Measurements from ENCODE around the gene CHMP4A. TPM values are rescaled to one million over a fixed set of nuclear protein-coding genes. Genes with fewer than 3 reads are reported as not detected.

CHMP4A gene
- total and polyA plus RNA-seq, 2 experiments from 2014 or later: 31.0 to 51.1 TPM

DNA sequence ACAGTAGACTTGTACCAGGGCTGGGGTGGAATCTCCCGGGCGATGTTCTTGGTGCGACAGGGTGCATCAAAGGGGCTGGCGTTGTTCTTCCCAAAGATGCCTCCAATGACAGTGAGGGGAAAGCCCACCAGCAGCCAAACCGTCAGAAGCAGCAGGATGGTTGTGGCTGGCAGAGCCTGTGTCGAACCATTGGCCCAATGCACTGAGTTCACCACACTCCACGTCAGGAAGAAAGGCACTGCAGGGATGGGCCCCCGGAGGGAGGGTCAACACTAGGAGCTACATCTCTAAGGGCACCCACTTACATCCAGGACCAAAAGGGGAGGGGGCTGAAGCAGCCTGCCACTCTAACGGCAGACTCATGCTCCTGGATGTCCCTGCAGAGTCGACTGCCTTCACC, 22.9 kb downstream of the CHMP4A start:
- no peak overlapping the region for H3K4me3 ChIP-seq
- H3K27ac ChIP-seq: no peak overlapping the region
- no peaks in the 10 kb centered on the region for H3K27me3 ChIP-seq
- no peaks in the 10 kb centered on the region for H3K4me1 ChIP-seq (ENCODE audit: low read depth)
- TF ChIP-seq, protein P1, sequence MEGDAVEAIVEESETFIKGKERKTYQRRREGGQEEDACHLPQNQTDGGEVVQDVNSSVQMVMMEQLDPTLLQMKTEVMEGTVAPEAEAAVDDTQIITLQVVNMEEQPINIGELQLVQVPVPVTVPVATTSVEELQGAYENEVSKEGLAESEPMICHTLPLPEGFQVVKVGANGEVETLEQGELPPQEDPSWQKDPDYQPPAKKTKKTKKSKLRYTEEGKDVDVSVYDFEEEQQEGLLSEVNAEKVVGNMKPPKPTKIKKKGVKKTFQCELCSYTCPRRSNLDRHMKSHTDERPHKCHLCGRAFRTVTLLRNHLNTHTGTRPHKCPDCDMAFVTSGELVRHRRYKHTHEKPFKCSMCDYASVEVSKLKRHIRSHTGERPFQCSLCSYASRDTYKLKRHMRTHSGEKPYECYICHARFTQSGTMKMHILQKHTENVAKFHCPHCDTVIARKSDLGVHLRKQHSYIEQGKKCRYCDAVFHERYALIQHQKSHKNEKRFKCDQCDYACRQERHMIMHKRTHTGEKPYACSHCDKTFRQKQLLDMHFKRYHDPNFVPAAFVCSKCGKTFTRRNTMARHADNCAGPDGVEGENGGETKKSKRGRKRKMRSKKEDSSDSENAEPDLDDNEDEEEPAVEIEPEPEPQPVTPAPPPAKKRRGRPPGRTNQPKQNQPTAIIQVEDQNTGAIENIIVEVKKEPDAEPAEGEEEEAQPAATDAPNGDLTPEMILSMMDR (IDR thresholded peaks at IDR 0.05; ENCODE audit: low read depth, low read length): no peak
- no peaks in the 10 kb centered on the region for H3K9me3 ChIP-seq (ENCODE audit: low read depth)
- no peak for DNase-seq (ENCODE audit: low read depth in 1 of 2, low spot score in 1 of 2)
- H3K36me3 ChIP-seq: peaks cover 20% of the 10 kb centered on the region

DNA sequence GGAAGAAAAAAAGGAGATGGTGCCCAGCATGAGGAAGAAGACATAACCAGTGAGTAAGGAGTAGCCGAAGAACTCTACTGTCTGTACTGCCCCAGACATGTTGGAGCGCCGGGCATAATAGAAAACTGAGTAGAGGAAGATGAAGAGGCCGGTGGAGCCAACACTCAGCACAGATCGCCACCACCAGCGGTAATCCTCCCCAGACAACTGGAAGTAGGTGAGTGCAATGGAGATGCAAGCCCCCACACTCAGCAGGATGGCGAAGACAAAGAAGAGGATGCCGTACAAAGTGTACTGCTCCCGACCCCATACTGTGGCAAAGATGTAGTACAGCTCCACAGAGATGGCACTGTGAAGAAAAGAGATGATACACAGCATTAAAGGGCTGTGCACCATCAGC, 23.8 kb downstream of the CHMP4A start:
- Histone ChIP-seq H3K36me3 (peaks cover 20% of the 10 kb centered on the region), H3K9me3 (ENCODE audit: low read depth) (no peaks in the 10 kb centered on the region), H3K4me3 (no peak overlapping the region), H3K27ac (peak overlapping the region; percentile 63), H3K27me3 (no peaks in the 10 kb centered on the region), H3K4me1 (ENCODE audit: low read depth) (no peaks in the 10 kb centered on the region)
- TF ChIP-seq, protein P1 (IDR thresholded peaks at IDR 0.05; ENCODE audit: low read depth, low read length): no peak
- DNase-seq (ENCODE audit: low read depth in 1 of 2, low spot score in 1 of 2): no peak

DNA sequence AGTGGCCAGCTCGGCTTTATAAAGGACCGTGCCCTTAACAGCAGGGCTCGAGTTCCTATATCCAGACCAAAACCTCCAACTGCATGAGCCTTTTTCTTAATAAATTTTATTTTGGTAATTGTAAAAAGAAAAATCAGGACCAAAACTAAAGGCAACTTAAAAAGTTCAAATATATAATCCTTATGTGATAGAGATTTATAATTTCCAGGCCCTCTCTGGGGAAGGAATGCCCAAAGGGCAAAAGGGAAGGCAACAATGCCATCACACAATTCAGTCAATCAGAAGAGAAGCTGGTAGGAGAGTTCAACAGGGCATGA, 24.3 kb downstream of the CHMP4A start:
- no peaks in the 10 kb centered on the region for H3K27me3 ChIP-seq
- H3K4me3 ChIP-seq: no peak overlapping the region
- H3K9me3 ChIP-seq (ENCODE audit: low read depth): no peaks in the 10 kb centered on the region
- no peak for DNase-seq (ENCODE audit: low read depth in 1 of 2, low spot score in 1 of 2)
- TF ChIP-seq, protein P1 (IDR thresholded peaks at IDR 0.05; ENCODE audit: low read depth, low read length): no peak
- peaks cover 20% of the 10 kb centered on the region for H3K36me3 ChIP-seq
- no peaks in the 10 kb centered on the region for H3K4me1 ChIP-seq (ENCODE audit: low read depth)
- H3K27ac ChIP-seq: peak overlapping the region; percentile 63

DNA sequence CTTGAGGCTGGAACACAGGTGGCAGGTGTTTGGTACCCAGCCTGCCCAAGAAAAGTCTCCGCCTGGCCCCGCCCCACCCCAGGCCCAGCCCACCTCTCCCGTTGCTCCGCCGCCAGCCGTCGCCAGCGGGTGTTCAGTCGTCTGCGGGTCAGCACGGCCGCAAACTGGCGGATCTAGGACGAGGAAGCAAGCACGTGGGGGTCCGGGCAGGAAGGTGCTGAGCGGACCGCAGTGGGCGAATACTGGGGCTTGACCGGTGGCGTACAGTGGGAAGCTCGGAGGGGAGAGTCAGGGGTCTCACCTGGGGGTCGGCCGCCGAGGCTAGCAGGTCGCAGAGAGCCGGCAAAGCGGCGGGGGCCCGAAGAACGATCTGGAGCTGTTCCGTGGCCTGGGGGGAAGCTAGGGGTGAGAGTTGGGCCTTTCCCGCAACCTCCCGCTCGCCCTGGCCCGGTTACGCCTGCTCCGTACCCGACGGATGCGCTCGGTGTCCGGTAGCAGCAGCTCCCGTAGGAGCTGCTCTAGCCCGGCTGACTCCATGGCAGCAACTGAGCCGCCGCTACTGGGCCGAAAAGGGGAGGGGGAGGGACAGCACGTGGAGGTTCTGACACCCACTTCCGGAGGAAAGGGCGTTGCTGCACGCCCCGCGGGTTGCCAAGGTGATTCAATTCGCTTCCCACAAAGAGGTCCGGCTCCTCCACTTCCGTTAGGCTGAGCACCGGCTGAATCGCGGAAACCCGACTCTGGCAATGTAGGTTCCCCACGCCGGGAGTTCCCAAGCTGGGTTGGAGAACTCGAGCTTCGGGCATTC, 24.8 kb downstream of the CHMP4A start, which contains the start of gene IPO4:
Gene IPO4 (minus strand): TSS at position 566 of the 808 bp plus-strand sequence. CDS start 29 bp downstream, at position 537.
- Histone ChIP-seq H3K27ac (peak within 1 kb of the TSS; percentile 63), H3K36me3 (peaks cover 20% of the 10 kb centered on the region), H3K4me1 (ENCODE audit: low read depth) (no peaks in the 10 kb centered on the region), H3K9me3 (ENCODE audit: low read depth) (no peaks in the 10 kb centered on the region), H3K4me3 (peak within 1 kb of the TSS; percentile 51), H3K27me3 (no peaks in the 10 kb centered on the region)
- TF ChIP-seq, protein P1 (IDR thresholded peaks at IDR 0.05; ENCODE audit: low read depth, low read length): no peak
- peak; percentile 98 to 99 for DNase-seq (ENCODE audit: low read depth in 1 of 2, low spot score in 1 of 2)

DNA sequence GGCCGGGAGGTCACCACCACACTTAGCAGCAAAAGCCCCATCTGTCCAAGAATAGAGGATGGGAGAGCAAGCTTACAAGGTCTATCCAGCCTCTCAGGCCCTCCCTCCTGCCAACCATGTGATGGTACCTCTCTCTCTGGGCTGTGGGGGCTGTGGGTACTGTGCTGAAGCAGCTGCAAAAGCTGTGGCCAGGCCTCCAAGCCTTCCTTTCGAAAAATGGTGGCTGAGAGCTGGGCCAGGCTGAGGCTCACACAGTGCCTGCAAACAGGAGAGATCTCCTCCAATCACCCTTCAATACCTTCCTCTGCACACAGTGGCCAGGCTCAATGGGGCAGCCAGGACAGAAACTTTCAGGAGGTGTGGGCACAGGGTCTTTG, 25.8 kb downstream of the CHMP4A start:
- peak overlapping the region; percentile 54 for H3K27ac ChIP-seq
- no peaks in the 10 kb centered on the region for H3K27me3 ChIP-seq
- no peak for DNase-seq (ENCODE audit: low read depth in 1 of 2, low spot score in 1 of 2)
- no peak overlapping the region for H3K4me3 ChIP-seq
- TF ChIP-seq, protein P1 (IDR thresholded peaks at IDR 0.05; ENCODE audit: low read depth, low read length): no peak
- no peaks in the 10 kb centered on the region for H3K4me1 ChIP-seq (ENCODE audit: low read depth)
- peaks cover 25% of the 10 kb centered on the region for H3K36me3 ChIP-seq
- no peaks in the 10 kb centered on the region for H3K9me3 ChIP-seq (ENCODE audit: low read depth)
